ENCODE data around the gene RHBG. TPM values are rescaled to one million over a fixed set of nuclear protein-coding genes. Genes with fewer than 3 reads are reported as not detected.

RHBG gene
- total RNA-seq, 2 experiments from 2014 or later, result not detected

DNA sequence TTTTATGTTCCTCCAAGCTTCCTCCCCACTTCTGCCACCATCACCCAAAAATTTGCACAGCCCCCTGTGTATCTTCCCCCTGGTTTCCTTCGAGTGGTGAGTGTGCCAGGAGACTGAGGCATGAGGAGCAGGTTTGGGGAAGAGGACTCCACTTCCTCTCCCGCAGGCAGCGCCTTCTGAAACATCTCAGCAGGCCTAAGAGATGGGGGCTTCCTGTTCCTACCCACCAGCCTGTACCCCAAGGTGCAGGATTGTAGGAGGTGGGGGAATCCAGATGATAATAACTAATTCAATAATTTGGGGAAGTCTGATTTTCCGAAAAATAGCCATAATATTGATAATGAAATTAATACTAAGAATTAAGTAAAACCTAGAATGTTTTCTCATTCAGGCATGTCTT lies 62.4 kb downstream of the RHBG start:
- Mint-ChIP-seq H3K27me3 (peaks cover 96% of the 10 kb centered on the region), H3K4me3 (no peak overlapping the region), H3K9me3 (no peaks in the 10 kb centered on the region), H3K27ac (no peak overlapping the region), H3K4me1 (peaks cover 38% of the 10 kb centered on the region), H3K36me3 (peaks cover 6% of the 10 kb centered on the region)
- DNase-seq, result no peak

DNA sequence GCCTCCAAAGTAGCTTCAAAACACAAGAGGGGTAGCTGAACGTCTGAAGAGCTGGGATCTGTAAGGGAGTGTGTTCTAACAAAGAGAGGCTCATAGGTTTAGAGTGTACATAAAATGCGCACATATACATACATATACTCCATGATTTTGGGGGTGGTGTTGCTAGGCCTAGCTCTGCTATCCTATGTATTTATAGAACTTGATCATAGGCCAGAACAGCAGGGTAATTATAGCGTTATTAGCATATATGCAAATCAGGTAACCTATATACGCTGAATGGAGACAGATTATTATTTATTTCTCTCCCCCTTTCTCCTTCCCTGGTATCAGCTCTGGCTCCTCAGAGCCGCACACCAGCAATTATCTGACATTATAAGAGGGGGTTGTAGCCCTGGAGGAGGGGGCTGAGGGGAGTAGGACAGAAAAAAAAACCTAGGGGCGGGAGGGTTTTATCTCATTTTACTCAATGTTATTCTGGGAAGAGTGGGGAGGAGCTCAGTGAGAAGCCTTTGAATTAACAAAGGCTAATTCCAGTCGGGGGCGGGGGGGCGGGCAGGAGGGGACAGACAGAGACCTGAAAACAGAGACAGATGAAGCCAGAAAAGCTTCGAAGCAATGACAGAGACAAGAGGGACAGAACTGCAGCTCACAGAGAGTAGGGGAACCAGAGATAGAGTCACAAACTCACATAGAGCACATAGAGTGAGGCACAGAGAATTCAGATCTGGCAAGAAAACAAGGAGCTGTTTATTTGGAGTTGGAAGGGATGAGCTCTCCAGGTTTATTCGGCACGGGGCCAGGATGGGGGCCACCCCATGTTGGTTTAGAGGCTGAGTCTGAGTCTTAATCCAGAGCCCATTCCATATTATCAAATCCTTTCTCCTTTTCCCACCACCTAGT lies 63.0 kb downstream of the RHBG start:
- no peak overlapping the region for H3K4me3 Mint-ChIP-seq
- no peak for DNase-seq
- H3K36me3 Mint-ChIP-seq, result peaks cover 6% of the 10 kb centered on the region
- peaks cover 96% of the 10 kb centered on the region for H3K27me3 Mint-ChIP-seq
- H3K27ac Mint-ChIP-seq, result no peak overlapping the region
- H3K4me1 Mint-ChIP-seq, result peaks cover 40% of the 10 kb centered on the region
- H3K9me3 Mint-ChIP-seq, result no peaks in the 10 kb centered on the region

DNA sequence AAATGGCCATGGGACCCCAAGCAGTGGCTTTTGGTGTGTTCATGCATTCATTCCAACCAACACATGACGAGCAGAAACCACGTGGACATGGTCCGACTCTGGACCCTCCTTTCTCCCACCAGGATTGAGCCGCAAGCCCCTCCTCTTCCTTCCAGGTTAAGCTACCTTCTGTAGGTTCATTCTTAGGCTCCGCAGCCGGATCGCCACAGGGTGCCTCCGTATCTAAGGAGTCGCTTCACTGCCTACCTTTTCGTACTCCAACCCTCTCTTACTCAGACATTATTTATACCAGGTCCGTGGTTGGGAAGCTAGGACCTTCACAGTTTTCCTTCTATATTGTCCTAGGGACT lies 63.6 kb downstream of the RHBG start:
- DNase-seq, result no peak
- no peak overlapping the region for H3K27ac Mint-ChIP-seq
- no peak overlapping the region for H3K4me3 Mint-ChIP-seq
- H3K9me3 Mint-ChIP-seq, result no peaks in the 10 kb centered on the region
- H3K4me1 Mint-ChIP-seq, result peaks cover 46% of the 10 kb centered on the region
- peaks cover 96% of the 10 kb centered on the region for H3K27me3 Mint-ChIP-seq
- H3K36me3 Mint-ChIP-seq, result peaks cover 8% of the 10 kb centered on the region

DNA sequence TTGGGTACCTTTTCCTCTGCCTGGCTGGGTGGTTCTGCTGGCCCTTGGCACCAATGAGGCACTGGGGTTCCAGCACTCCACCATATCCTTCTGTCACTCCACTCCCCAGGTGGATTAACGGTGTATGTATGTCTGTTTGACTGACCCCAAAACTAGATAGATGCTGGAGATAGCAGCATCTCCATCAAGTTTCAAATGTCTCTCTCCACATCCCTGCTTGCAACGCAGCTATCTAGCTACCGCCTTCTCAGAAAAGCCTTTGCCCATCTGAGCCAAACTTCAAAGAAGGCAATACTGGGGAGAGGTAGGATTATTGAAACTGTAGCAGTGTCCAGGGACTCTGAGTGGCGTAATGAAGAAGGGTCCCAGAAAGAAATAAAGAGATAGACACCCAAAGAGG lies 64.0 kb downstream of the RHBG start:
- Mint-ChIP-seq H3K27me3 (peaks cover 96% of the 10 kb centered on the region), H3K9me3 (no peaks in the 10 kb centered on the region), H3K36me3 (peaks cover 8% of the 10 kb centered on the region)

DNA sequence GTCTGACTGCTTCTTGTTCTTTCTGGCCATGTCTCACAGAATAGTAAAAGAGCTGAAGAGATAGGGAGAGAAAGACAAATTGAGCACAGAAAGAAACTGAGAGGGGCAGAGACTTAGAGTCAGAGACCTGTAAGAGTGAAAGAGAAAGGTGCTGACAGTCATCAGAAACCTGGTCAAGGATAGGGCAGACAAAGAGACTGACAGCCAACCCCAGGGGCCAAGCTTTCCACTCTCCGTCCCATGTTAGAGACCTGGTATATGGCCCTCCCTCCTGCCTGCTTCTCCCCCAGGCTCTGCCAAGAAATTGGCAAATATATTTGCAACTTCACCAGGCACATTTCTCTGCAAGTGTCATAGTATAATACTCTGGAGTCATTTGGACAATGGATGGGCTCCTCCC lies 64.6 kb downstream of the RHBG start:
- DNase-seq, result no peak
- Mint-ChIP-seq H3K27me3 (peaks cover 95% of the 10 kb centered on the region), H3K36me3 (peaks cover 8% of the 10 kb centered on the region), H3K4me3 (no peak overlapping the region), H3K9me3 (no peaks in the 10 kb centered on the region), H3K4me1 (peaks cover 55% of the 10 kb centered on the region), H3K27ac (no peak overlapping the region)

More for the DNA sequence above, 64.0 kb downstream of the RHBG start:
- Mint-ChIP-seq H3K4me1 (peaks cover 50% of the 10 kb centered on the region), H3K4me3 (no peak overlapping the region), H3K27ac (no peak overlapping the region)
- DNase-seq, result no peak

Other genes with a start within 250 kb of the RHBG start
- 10 to 100 TPM; 13.2 to 16.1 TPM for gene SEMA4A, start 215.6 kb upstream of the RHBG start, total RNA-seq
- 10 to 100 TPM; 55.0 to 60.7 TPM for gene SLC25A44, start 175.1 kb upstream of the RHBG start, total RNA-seq
- 10 to 100 TPM; 83.4 to 87.3 TPM for gene PMF1, start 156.2 kb upstream of the RHBG start, total RNA-seq
- gene BGLAP, start 127.0 kb upstream of the RHBG start, total RNA-seq, result 1 to 10 TPM; 1.6 to 2.2 TPM
- gene PAQR6, start 121.2 kb upstream of the RHBG start, total RNA-seq, result 1 to 10 TPM; 4.4 to 4.9 TPM
- 10 to 100 TPM; 90.7 to 92.0 TPM for gene SMG5, start 86.4 kb upstream of the RHBG start, total RNA-seq
- gene TMEM79, start 84.9 kb upstream of the RHBG start, total RNA-seq, result 1 to 10 TPM; 7.3 to 7.8 TPM
- 10 to 100 TPM; 17.0 to 20.5 TPM for gene GLMP, start 73.5 kb upstream of the RHBG start, total RNA-seq
- gene VHLL, start 69.9 kb upstream of the RHBG start, total RNA-seq, result not detected
- 100 to 1,000 TPM; 497 to 499 TPM for gene CCT3, start 30.9 kb upstream of the RHBG start, total RNA-seq
- gene TSACC, start 30.7 kb upstream of the RHBG start, total RNA-seq, result not detected
- 10 to 100 TPM; 25.7 to 27.8 TPM for gene MEF2D, start 131.6 kb downstream of the RHBG start, total RNA-seq
- 10 to 100 TPM; 13.5 to 14.9 TPM for gene IQGAP3, start 203.4 kb downstream of the RHBG start, total RNA-seq
- 10 to 100 TPM; 18.7 to 19.6 TPM for gene TTC24, start 210.5 kb downstream of the RHBG start, total RNA-seq
- gene NAXE, start 222.6 kb downstream of the RHBG start, total RNA-seq, result 10 to 100 TPM; 65.9 to 68.2 TPM
- gene GPATCH4, start 232.3 kb downstream of the RHBG start, total RNA-seq, result 100 to 1,000 TPM; 103 TPM

Data from activated naive CD8-positive, alpha-beta T cell treated with anti-CD3 and anti-CD28 coated beads for 36 hours (primary cell).